GM23338 (cell line): Measurements from ENCODE around the gene TRPM7. TPM values are rescaled to one million over a fixed set of nuclear protein-coding genes. Genes with fewer than 3 reads are reported as not detected.

Experiments
- ATAC-seq: fragments of 200-7000 bp; cut with Tn5 transposase; 3 replicates; pipeline ENCODE4 v1.9.1; 2020
- DNase-seq: peaks from one replicate; pipeline ENCODE4 v3.0.0-alpha.2; 2015; ENCODE audit warnings: low spot score
- H2AFZ ChIP-seq: fragments of 200-600 bp; sonication (generic); 2 replicates; pipeline ENCODE4 v1.8.0; 2016; ENCODE audit warnings: antibody characterized with exemption, mild to moderate bottlenecking, moderate library complexity
- H3F3A ChIP-seq: fragments of 200-600 bp; sonication (generic); replicated peaks from 2 replicates; pipeline ENCODE4 v1.8.0; 2017; ENCODE audit warnings: antibody characterized with exemption, mixed run types, low read depth
- H3K27ac ChIP-seq: fragments of 200-600 bp; sonication (generic); 2 replicates; pipeline ENCODE4 v1.6.1; 2016; ENCODE audit warnings: low read depth
- H3K27me3 ChIP-seq: fragments of 200-600 bp; sonication (generic); 2 replicates; pipeline ENCODE4 v1.8.0; 2016; ENCODE audit warnings: mild to moderate bottlenecking, mixed run types, moderate library complexity; ENCODE audit not compliant: insufficient read depth
- H3K36me3 ChIP-seq: fragments of 200-600 bp; sonication (generic); 2 replicates; pipeline ENCODE4 v1.8.0; 2016; ENCODE audit warnings: mild to moderate bottlenecking; ENCODE audit not compliant: insufficient read depth
- H3K4me1 ChIP-seq: fragments of 200-600 bp; sonication (generic); 2 replicates; pipeline ENCODE4 v1.8.0; 2016; ENCODE audit warnings: mild to moderate bottlenecking, moderate library complexity; ENCODE audit not compliant: insufficient read depth
- H3K4me2 ChIP-seq: fragments of 200-600 bp; sonication (generic); 2 replicates; pipeline ENCODE4 v1.7.1; 2017; ENCODE audit warnings: mixed run types
- H3K4me3 ChIP-seq: fragments of 200-600 bp; sonication (generic); 2 replicates; pipeline ENCODE4 v1.6.1; 2016; ENCODE audit warnings: mixed run types
- H3K79me2 ChIP-seq: fragments of 200-600 bp; sonication (generic); replicated peaks from 2 replicates; pipeline ENCODE4 v1.8.0; 2017; ENCODE audit warnings: mild to moderate bottlenecking; ENCODE audit not compliant: insufficient read depth
- H3K9me2 ChIP-seq: fragments of 200-600 bp; sonication (generic); 2 replicates; pipeline ENCODE4 v1.8.0; 2017; ENCODE audit not compliant: insufficient read depth
- H4K20me1 ChIP-seq: fragments of 200-600 bp; sonication (generic); replicated peaks from 2 replicates; pipeline ENCODE4 v1.8.0; 2017; ENCODE audit warnings: mild to moderate bottlenecking; ENCODE audit not compliant: insufficient read depth
- H3K27ac Mint-ChIP-seq: 2 replicates; pipeline ENCODE4 v1.8.0; 2020; ENCODE audit warnings: inconsistent platforms, mild to moderate bottlenecking, moderate library complexity, mixed read lengths
- H3K27me3 Mint-ChIP-seq: 3 replicates; pipeline ENCODE4 v1.8.0; 2022; ENCODE audit warnings: low read depth, mild to moderate bottlenecking, moderate library complexity, mixed read lengths, inconsistent platforms; ENCODE audit not compliant: insufficient read depth, poor library complexity
- H3K36me3 Mint-ChIP-seq: 3 replicates; pipeline ENCODE4 v1.8.0; 2021; ENCODE audit warnings: low read depth, mild to moderate bottlenecking, inconsistent platforms, moderate library complexity, mixed read lengths
- H3K4me1 Mint-ChIP-seq: 3 replicates; pipeline ENCODE4 v1.8.0; 2020; ENCODE audit warnings: mild to moderate bottlenecking, inconsistent platforms, mixed read lengths
- H3K4me3 Mint-ChIP-seq: 3 replicates; pipeline ENCODE4 v1.8.0; 2021; ENCODE audit warnings: moderate library complexity, mild to moderate bottlenecking, inconsistent platforms, mixed read lengths
- H3K9me3 Mint-ChIP-seq: 3 replicates; pipeline ENCODE4 v1.8.0; 2020; ENCODE audit warnings: moderate library complexity, mild to moderate bottlenecking, inconsistent platforms, mixed read lengths
- CREB1 ChIP-seq: fragments of 250-450 bp; sonication (Bioruptor Pico); IDR thresholded peaks from 2 replicates; pipeline ENCODE4 v1.5.0; 2020; ENCODE audit warnings: low read depth, mild to moderate bottlenecking, moderate library complexity
- ETS1 ChIP-seq: IDR thresholded peaks from 2 replicates; pipeline ENCODE4 v1.6.1; 2016; ENCODE audit warnings: antibody characterized with exemption
- EZH2 ChIP-seq: fragments of 200-600 bp; sonication (generic); IDR thresholded peaks from one replicate; pipeline ENCODE4 v1.8.0; 2017; ENCODE audit warnings: antibody characterized with exemption, mild to moderate bottlenecking, low read depth; ENCODE audit not compliant: unreplicated experiment
- EZH2phosphoT487 ChIP-seq: fragments of 200-600 bp; sonication (generic); IDR thresholded peaks from one replicate; pipeline ENCODE4 v1.8.1; 2018; ENCODE audit warnings: antibody characterized with exemption; ENCODE audit not compliant: unreplicated experiment
- JUNB ChIP-seq: IDR thresholded peaks from one replicate; pipeline ENCODE4 v1.6.1; 2016; ENCODE audit warnings: antibody characterized with exemption; ENCODE audit not compliant: unreplicated experiment
- NANOG ChIP-seq: IDR thresholded peaks from 2 replicates; pipeline ENCODE4 v1.6.1; 2016; ENCODE audit warnings: antibody characterized with exemption, borderline replicate concordance
- POLR2AphosphoS5 ChIP-seq: IDR thresholded peaks from 2 replicates; pipeline ENCODE4 v1.6.1; 2016; ENCODE audit warnings: antibody characterized with exemption, low read depth
- STAT1 ChIP-seq: IDR thresholded peaks from one replicate; pipeline ENCODE4 v1.6.1; 2016; ENCODE audit warnings: antibody characterized with exemption; ENCODE audit not compliant: unreplicated experiment
- ZNF114 ChIP-seq: fragments of 250-450 bp; sonication (Bioruptor Pico); IDR thresholded peaks from 2 replicates; pipeline ENCODE4 v1.5.0; 2020; ENCODE audit warnings: mild to moderate bottlenecking, moderate library complexity
- ZNF331 ChIP-seq: fragments of 250-450 bp; sonication (Bioruptor Pico); IDR thresholded peaks from 2 replicates; pipeline ENCODE4 v1.5.0; 2020; ENCODE audit warnings: low read depth, mild to moderate bottlenecking, moderate library complexity
- polyA plus RNA-seq: library from polyadenylated mRNA; unstranded; fragments of >200 nt; fragmentation: Nextera tagmentation; extraction: Ambion mirVana; gene quantifications from 2 replicates; pipeline ENCODE4 v1.2.1, GENCODE V29; 2016
- total RNA-seq: library from RNA; depleted of rRNA; stranded (reverse); fragments of >200 nt; shearing (Covaris generic); gene quantifications from 2 replicates; pipeline ENCODE4 v1.2.3, GENCODE V29; 2014
- TF ChIP-seq, protein P1 (sequence below), 2 experiments: fragments of 200-600 bp in 1 of 2; sonication (generic) in 1 of 2; conservative IDR thresholded peaks; 2 replicates each; pipeline versions ENCODE4 v1.5.1 to v1.6.1; 2016 to 2017; ENCODE audit warnings: antibody characterized with exemption in 2 of 2, low read depth in 2 of 2, mild to moderate bottlenecking in 2 of 2, moderate library complexity in 1 of 2
- TF ChIP-seq, protein P2 (sequence below): fragments of 250-450 bp; sonication (Bioruptor Pico); IDR thresholded peaks from 2 replicates; pipeline ENCODE4 v1.5.0; 2020; ENCODE audit warnings: mild to moderate bottlenecking, moderate library complexity
- TF ChIP-seq, protein P3 (sequence below): IDR thresholded peaks from one replicate; pipeline ENCODE4 v1.6.1; 2018; ENCODE audit warnings: antibody characterized with exemption; ENCODE audit not compliant: unreplicated experiment

TRPM7 gene
- total and polyA plus RNA-seq, 2 experiments from 2014 or later, result 8.3 to 41.0 TPM

DNA sequence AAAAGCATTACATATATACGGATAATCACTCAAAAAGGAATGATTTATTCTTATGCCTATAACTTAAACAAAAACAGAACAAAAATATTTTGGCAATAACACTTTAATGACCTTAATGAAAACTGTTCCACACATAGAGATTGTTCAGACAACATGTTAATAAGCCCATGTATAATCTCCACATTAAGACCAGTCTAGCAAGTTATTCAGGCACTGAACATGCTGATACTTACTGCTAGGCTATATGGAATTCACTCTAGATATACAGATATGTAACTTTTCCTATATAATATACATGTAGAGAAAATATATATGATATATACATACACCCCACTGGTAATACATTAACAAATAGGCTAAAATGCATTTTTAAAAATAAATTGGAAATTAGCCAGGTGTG lies 96.3 kb downstream of the TRPM7 start:
- Mint-ChIP-seq H3K27me3 (no peaks in the 10 kb centered on the region), H3K9me3 (no peaks in the 10 kb centered on the region), H3K36me3 (peaks cover 52% of the 10 kb centered on the region), H3K4me3 (no peak overlapping the region), H3K4me1 (no peaks in the 10 kb centered on the region), H3K27ac (no peak overlapping the region)
- TF ChIP-seq STAT1 (no peak), CREB1 (CRISPR knock-in tag) (no peak), NANOG (no peak), EZH2phosphoT487 (no peak), ZNF331 (no peak), ZNF114 (no peak), EZH2 (no peak), JUNB (no peak), POLR2AphosphoS5 (no peak), ETS1 (no peak)
- TF ChIP-seq, protein P1, sequence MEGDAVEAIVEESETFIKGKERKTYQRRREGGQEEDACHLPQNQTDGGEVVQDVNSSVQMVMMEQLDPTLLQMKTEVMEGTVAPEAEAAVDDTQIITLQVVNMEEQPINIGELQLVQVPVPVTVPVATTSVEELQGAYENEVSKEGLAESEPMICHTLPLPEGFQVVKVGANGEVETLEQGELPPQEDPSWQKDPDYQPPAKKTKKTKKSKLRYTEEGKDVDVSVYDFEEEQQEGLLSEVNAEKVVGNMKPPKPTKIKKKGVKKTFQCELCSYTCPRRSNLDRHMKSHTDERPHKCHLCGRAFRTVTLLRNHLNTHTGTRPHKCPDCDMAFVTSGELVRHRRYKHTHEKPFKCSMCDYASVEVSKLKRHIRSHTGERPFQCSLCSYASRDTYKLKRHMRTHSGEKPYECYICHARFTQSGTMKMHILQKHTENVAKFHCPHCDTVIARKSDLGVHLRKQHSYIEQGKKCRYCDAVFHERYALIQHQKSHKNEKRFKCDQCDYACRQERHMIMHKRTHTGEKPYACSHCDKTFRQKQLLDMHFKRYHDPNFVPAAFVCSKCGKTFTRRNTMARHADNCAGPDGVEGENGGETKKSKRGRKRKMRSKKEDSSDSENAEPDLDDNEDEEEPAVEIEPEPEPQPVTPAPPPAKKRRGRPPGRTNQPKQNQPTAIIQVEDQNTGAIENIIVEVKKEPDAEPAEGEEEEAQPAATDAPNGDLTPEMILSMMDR (conservative IDR thresholded peaks at IDR 0.05; ENCODE audit: low read depth in 2 of 2), result no peak
- TF ChIP-seq, protein P2, sequence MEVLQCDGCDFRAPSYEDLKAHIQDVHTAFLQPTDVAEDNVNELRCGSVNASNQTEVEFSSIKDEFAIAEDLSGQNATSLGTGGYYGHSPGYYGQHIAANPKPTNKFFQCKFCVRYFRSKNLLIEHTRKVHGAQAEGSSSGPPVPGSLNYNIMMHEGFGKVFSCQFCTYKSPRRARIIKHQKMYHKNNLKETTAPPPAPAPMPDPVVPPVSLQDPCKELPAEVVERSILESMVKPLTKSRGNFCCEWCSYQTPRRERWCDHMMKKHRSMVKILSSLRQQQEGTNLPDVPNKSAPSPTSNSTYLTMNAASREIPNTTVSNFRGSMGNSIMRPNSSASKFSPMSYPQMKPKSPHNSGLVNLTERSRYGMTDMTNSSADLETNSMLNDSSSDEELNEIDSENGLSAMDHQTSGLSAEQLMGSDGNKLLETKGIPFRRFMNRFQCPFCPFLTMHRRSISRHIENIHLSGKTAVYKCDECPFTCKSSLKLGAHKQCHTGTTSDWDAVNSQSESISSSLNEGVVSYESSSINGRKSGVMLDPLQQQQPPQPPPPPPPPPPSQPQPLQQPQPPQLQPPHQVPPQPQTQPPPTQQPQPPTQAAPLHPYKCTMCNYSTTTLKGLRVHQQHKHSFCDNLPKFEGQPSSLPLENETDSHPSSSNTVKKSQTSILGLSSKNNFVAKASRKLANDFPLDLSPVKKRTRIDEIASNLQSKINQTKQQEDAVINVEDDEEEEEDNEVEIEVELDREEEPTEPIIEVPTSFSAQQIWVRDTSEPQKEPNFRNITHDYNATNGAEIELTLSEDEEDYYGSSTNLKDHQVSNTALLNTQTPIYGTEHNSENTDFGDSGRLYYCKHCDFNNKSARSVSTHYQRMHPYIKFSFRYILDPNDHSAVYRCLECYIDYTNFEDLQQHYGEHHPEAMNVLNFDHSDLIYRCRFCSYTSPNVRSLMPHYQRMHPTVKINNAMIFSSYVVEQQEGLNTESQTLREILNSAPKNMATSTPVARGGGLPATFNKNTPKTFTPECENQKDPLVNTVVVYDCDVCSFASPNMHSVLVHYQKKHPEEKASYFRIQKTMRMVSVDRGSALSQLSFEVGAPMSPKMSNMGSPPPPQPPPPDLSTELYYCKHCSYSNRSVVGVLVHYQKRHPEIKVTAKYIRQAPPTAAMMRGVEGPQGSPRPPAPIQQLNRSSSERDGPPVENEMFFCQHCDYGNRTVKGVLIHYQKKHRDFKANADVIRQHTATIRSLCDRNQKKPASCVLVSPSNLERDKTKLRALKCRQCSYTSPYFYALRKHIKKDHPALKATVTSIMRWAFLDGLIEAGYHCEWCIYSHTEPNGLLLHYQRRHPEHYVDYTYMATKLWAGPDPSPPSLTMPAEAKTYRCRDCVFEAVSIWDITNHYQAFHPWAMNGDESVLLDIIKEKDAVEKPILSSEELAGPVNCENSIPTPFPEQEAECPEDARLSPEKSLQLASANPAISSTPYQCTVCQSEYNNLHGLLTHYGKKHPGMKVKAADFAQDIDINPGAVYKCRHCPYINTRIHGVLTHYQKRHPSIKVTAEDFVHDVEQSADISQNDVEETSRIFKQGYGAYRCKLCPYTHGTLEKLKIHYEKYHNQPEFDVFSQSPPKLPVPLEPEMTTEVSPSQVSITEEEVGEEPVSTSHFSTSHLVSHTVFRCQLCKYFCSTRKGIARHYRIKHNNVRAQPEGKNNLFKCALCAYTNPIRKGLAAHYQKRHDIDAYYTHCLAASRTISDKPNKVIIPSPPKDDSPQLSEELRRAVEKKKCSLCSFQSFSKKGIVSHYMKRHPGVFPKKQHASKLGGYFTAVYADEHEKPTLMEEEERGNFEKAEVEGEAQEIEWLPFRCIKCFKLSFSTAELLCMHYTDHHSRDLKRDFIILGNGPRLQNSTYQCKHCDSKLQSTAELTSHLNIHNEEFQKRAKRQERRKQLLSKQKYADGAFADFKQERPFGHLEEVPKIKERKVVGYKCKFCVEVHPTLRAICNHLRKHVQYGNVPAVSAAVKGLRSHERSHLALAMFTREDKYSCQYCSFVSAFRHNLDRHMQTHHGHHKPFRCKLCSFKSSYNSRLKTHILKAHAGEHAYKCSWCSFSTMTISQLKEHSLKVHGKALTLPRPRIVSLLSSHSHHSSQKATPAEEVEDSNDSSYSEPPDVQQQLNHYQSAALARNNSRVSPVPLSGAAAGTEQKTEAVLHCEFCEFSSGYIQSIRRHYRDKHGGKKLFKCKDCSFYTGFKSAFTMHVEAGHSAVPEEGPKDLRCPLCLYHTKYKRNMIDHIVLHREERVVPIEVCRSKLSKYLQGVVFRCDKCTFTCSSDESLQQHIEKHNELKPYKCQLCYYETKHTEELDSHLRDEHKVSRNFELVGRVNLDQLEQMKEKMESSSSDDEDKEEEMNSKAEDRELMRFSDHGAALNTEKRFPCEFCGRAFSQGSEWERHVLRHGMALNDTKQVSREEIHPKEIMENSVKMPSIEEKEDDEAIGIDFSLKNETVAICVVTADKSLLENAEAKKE (CRISPR knock-in tag), result no peak
- TF ChIP-seq, protein P3, sequence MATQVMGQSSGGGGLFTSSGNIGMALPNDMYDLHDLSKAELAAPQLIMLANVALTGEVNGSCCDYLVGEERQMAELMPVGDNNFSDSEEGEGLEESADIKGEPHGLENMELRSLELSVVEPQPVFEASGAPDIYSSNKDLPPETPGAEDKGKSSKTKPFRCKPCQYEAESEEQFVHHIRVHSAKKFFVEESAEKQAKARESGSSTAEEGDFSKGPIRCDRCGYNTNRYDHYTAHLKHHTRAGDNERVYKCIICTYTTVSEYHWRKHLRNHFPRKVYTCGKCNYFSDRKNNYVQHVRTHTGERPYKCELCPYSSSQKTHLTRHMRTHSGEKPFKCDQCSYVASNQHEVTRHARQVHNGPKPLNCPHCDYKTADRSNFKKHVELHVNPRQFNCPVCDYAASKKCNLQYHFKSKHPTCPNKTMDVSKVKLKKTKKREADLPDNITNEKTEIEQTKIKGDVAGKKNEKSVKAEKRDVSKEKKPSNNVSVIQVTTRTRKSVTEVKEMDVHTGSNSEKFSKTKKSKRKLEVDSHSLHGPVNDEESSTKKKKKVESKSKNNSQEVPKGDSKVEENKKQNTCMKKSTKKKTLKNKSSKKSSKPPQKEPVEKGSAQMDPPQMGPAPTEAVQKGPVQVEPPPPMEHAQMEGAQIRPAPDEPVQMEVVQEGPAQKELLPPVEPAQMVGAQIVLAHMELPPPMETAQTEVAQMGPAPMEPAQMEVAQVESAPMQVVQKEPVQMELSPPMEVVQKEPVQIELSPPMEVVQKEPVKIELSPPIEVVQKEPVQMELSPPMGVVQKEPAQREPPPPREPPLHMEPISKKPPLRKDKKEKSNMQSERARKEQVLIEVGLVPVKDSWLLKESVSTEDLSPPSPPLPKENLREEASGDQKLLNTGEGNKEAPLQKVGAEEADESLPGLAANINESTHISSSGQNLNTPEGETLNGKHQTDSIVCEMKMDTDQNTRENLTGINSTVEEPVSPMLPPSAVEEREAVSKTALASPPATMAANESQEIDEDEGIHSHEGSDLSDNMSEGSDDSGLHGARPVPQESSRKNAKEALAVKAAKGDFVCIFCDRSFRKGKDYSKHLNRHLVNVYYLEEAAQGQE, result no peak
- H3K79me2 ChIP-seq, result no peaks in the 10 kb centered on the region
- H3K27ac ChIP-seq, result no peak overlapping the region
- DNase-seq, result no peak
- ATAC-seq, result no peak
- no peak overlapping the region for H2AFZ ChIP-seq
- no peak overlapping the region for H3K4me2 ChIP-seq
- H3F3A ChIP-seq, result no peaks in the 10 kb centered on the region
- no peak overlapping the region for H3K4me3 ChIP-seq
- peaks cover 24% of the 10 kb centered on the region; the same call in 1 of the 2 replicates for H3K36me3 ChIP-seq
- H3K9me2 ChIP-seq, result no peaks in the 10 kb centered on the region
- H3K27me3 ChIP-seq, result no peaks in the 10 kb centered on the region
- no peaks in the 10 kb centered on the region for H4K20me1 ChIP-seq
- no peaks in the 10 kb centered on the region for H3K4me1 ChIP-seq
